ENCODE measurements around the gene CELA2B.

DNA sequence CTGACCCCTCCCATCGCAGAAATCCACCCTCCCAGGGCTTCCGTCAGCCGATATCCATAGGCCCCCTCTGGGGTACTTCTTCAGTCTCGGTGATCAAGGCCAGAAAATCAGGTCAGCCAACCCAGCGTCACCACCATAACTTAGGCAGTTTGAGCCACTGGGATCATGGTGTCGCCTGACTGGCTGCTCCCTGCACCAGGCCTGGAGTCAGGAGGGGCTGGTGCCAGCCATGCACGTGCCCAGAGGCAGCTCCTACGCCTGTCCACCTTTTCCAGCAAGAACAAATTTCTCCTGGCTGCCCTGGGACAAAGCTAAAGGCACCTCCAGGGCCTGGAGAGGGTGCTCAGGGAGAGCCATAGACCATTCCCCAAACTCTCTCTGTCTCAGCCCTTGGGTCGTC is 42.4 kb upstream of the CELA2B start:
- TF ChIP-seq, protein P1, sequence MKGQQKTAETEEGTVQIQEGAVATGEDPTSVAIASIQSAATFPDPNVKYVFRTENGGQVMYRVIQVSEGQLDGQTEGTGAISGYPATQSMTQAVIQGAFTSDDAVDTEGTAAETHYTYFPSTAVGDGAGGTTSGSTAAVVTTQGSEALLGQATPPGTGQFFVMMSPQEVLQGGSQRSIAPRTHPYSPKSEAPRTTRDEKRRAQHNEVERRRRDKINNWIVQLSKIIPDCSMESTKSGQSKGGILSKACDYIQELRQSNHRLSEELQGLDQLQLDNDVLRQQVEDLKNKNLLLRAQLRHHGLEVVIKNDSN (IDR thresholded peaks at IDR 0.05; ENCODE audit: borderline replicate concordance, low read depth), result no peak
- no peak for TF ChIP-seq FOXJ3 (CRISPR knock-in tag; IDR thresholded peaks at IDR 0.05)

Data from SK-N-SH (cell line).